H1 (cell line): ENCODE data around the gene MTIF2. TPM values are rescaled to one million over a fixed set of nuclear protein-coding genes. Genes with fewer than 3 reads are reported as not detected.

ENCODE experiments used
- EGR1 ChIP-seq: IDR thresholded peaks from 2 replicates; pipeline ENCODE4 v1.6.1; 2011; ENCODE audit warnings: low read depth, low read length, borderline replicate concordance
- FOSL1 ChIP-seq: IDR thresholded peaks from 2 replicates; pipeline ENCODE4 v1.6.1; 2011; ENCODE audit warnings: mild to moderate bottlenecking, low read depth, low read length, moderate library complexity; ENCODE audit not compliant: insufficient read depth
- PHF8 ChIP-seq: fragments of 200-600 bp; sonication (generic); conservative IDR thresholded peaks from 2 replicates; pipeline ENCODE4 v1.7.1; 2012; ENCODE audit warnings: low read depth, mild to moderate bottlenecking, inconsistent platforms, low read length, moderate library complexity
- POLR2A ChIP-seq, 2 experiments: IDR thresholded peaks; 1 replicate in 1 of 2; 2 replicates in 1 of 2; pipeline ENCODE4 v1.6.1; 2011; ENCODE audit warnings: low read depth in 2 of 2, low read length in 2 of 2, mild to moderate bottlenecking in 2 of 2; ENCODE audit errors: control extremely low read depth in 1 of 2
- RAD21 ChIP-seq, 2 experiments: IDR thresholded peaks in 1 of 2; conservative IDR thresholded peaks in 1 of 2; 2 replicates each; pipeline ENCODE4 v1.6.1; 2011; ENCODE audit warnings: low read depth in 2 of 2, low read length in 2 of 2, improper control_type of control experiment in 1 of 2, inconsistent platforms in 1 of 2, mild to moderate bottlenecking in 1 of 2, moderate library complexity in 1 of 2
- polyA plus RNA-seq, 7 experiments: library from polyadenylated mRNA; depleted of rRNA in 3 of 7; stranded (reverse) in 5 of 7; unstranded in 2 of 7; fragments of >200 nt in 5 of 7; fragments of 200-250 nt in 2 of 7; gene quantifications; 1 replicate in 5 of 7; 2 replicates in 1 of 7; 4 replicates in 1 of 7; pipeline versions ENCODE4 v1.2.1 to v1.2.3, GENCODE V29; 2011 to 2013; ENCODE audit warnings: missing spikeins in 2 of 7, mixed read lengths in 2 of 7
- total RNA-seq: library from RNA; stranded (reverse); fragmentation: NEBNext Ultra II Directional; extraction: Animal tissue kit (Norgen Biotek cat#: 25700); gene quantifications from 2 replicates; pipeline ENCODE4 v1.2.1, GENCODE V29; 2021
- TF ChIP-seq, protein P1 (sequence below): fragments of 300-600 bp; sonication (generic); IDR thresholded peaks from 2 replicates; pipeline ENCODE4 v1.7.1; 2012; ENCODE audit warnings: low read length, moderate library complexity, mild to moderate bottlenecking, inconsistent platforms; ENCODE audit not compliant: insufficient replicate concordance
- TF ChIP-seq, protein P2 (sequence below): IDR thresholded peaks from 2 replicates; pipeline ENCODE4 v1.6.1; 2011; ENCODE audit warnings: low read depth, mild to moderate bottlenecking, low read length; ENCODE audit not compliant: insufficient read depth

MTIF2 gene
- total and polyA plus RNA-seq, 2 of the 8 experiments (the other 6 are each of a cell fraction or from before 2014, with no cell fraction given) = 11.0 to 36.0 TPM

- TF ChIP-seq, protein P1, sequence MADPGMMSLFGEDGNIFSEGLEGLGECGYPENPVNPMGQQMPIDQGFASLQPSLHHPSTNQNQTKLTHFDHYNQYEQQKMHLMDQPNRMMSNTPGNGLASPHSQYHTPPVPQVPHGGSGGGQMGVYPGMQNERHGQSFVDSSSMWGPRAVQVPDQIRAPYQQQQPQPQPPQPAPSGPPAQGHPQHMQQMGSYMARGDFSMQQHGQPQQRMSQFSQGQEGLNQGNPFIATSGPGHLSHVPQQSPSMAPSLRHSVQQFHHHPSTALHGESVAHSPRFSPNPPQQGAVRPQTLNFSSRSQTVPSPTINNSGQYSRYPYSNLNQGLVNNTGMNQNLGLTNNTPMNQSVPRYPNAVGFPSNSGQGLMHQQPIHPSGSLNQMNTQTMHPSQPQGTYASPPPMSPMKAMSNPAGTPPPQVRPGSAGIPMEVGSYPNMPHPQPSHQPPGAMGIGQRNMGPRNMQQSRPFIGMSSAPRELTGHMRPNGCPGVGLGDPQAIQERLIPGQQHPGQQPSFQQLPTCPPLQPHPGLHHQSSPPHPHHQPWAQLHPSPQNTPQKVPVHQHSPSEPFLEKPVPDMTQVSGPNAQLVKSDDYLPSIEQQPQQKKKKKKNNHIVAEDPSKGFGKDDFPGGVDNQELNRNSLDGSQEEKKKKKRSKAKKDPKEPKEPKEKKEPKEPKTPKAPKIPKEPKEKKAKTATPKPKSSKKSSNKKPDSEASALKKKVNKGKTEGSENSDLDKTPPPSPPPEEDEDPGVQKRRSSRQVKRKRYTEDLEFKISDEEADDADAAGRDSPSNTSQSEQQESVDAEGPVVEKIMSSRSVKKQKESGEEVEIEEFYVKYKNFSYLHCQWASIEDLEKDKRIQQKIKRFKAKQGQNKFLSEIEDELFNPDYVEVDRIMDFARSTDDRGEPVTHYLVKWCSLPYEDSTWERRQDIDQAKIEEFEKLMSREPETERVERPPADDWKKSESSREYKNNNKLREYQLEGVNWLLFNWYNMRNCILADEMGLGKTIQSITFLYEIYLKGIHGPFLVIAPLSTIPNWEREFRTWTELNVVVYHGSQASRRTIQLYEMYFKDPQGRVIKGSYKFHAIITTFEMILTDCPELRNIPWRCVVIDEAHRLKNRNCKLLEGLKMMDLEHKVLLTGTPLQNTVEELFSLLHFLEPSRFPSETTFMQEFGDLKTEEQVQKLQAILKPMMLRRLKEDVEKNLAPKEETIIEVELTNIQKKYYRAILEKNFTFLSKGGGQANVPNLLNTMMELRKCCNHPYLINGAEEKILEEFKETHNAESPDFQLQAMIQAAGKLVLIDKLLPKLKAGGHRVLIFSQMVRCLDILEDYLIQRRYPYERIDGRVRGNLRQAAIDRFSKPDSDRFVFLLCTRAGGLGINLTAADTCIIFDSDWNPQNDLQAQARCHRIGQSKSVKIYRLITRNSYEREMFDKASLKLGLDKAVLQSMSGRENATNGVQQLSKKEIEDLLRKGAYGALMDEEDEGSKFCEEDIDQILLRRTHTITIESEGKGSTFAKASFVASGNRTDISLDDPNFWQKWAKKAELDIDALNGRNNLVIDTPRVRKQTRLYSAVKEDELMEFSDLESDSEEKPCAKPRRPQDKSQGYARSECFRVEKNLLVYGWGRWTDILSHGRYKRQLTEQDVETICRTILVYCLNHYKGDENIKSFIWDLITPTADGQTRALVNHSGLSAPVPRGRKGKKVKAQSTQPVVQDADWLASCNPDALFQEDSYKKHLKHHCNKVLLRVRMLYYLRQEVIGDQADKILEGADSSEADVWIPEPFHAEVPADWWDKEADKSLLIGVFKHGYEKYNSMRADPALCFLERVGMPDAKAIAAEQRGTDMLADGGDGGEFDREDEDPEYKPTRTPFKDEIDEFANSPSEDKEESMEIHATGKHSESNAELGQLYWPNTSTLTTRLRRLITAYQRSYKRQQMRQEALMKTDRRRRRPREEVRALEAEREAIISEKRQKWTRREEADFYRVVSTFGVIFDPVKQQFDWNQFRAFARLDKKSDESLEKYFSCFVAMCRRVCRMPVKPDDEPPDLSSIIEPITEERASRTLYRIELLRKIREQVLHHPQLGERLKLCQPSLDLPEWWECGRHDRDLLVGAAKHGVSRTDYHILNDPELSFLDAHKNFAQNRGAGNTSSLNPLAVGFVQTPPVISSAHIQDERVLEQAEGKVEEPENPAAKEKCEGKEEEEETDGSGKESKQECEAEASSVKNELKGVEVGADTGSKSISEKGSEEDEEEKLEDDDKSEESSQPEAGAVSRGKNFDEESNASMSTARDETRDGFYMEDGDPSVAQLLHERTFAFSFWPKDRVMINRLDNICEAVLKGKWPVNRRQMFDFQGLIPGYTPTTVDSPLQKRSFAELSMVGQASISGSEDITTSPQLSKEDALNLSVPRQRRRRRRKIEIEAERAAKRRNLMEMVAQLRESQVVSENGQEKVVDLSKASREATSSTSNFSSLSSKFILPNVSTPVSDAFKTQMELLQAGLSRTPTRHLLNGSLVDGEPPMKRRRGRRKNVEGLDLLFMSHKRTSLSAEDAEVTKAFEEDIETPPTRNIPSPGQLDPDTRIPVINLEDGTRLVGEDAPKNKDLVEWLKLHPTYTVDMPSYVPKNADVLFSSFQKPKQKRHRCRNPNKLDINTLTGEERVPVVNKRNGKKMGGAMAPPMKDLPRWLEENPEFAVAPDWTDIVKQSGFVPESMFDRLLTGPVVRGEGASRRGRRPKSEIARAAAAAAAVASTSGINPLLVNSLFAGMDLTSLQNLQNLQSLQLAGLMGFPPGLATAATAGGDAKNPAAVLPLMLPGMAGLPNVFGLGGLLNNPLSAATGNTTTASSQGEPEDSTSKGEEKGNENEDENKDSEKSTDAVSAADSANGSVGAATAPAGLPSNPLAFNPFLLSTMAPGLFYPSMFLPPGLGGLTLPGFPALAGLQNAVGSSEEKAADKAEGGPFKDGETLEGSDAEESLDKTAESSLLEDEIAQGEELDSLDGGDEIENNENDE = no peak
- no peak for TF ChIP-seq RAD21 (IDR thresholded peaks at IDR 0.05 in 1 of 2, conservative IDR thresholded peaks at IDR 0.05 in 1 of 2; ENCODE audit: low read depth in 2 of 2, low read length in 2 of 2)
- no peak for TF ChIP-seq FOSL1
- TF ChIP-seq, protein P2, sequence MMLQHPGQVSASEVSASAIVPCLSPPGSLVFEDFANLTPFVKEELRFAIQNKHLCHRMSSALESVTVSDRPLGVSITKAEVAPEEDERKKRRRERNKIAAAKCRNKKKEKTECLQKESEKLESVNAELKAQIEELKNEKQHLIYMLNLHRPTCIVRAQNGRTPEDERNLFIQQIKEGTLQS = no peak
- TF ChIP-seq POLR2A (IDR thresholded peaks at IDR 0.05; ENCODE audit: control extremely low read depth in 1 of 2, low read depth in 2 of 2, low read length in 2 of 2) = peak; percentile 88 to 93
- 0 out of 2 replicates have a peak, but pooled peaks have one; percentile 6 for TF ChIP-seq EGR1
- TF ChIP-seq PHF8 = peak; percentile 85
Observed at GRCh38 chr2:55232084-55232862, 36.8 kb downstream of the MTIF2 start, which contains the start of the genes CLHC1 and RPS27A (continued).
